H1 (cell line): ENCODE measurements around the gene MTG1. TPM values are rescaled to one million over a fixed set of nuclear protein-coding genes. Genes with fewer than 3 reads are reported as not detected.

ENCODE experiments used
- CTCF ChIA-PET: fragments of 300-600 bp; sonication (Branson Sonifier 250); formaldehyde crosslinking; loops from one replicate; lab custom pipeline; 2021; ENCODE audit not compliant: partially characterized antibody; lab: Charles Lee
- POLR2A ChIA-PET: fragments of 300-600 bp; sonication (Branson Sonifier 250); formaldehyde crosslinking; loops from one replicate; lab custom pipeline; 2021; ENCODE audit warnings: inconsistent platforms; ENCODE audit not compliant: partially characterized antibody; lab: Charles Lee
- DNase-seq, 2 experiments: peaks; one replicate each; pipeline versions ENCODE4 v3.0.0 to v3.0.0-alpha.2; 2010 to 2022; ENCODE audit warnings: low spot score in 2 of 2, low read depth in 1 of 2, mixed read lengths in 1 of 2
- FAIRE-seq: peaks from 2 replicates; lab custom pipeline; 2011; peaks lifted over from hg19 to GRCh38; lab: Jason Lieb, UNC
- H2AFZ ChIP-seq: 2 replicates; pipeline ENCODE4 v1.8.1; 2012; ENCODE audit warnings: low read length, inconsistent platforms
- H2AK5ac ChIP-seq: 2 replicates; pipeline ENCODE4 v1.6.1; 2013; ENCODE audit warnings: low read depth, low read length
- H2BK120ac ChIP-seq: replicated peaks from 2 replicates; pipeline ENCODE3; 2013; ENCODE audit warnings: low read depth, low read length, inconsistent platforms
- H2BK12ac ChIP-seq: 2 replicates; pipeline ENCODE4 v1.6.1; 2013; ENCODE audit warnings: low read depth, low read length
- H2BK15ac ChIP-seq: 2 replicates; pipeline ENCODE4 v1.6.1; 2013; ENCODE audit warnings: low read length
- H2BK20ac ChIP-seq: 2 replicates; pipeline ENCODE4 v1.6.1; 2013; ENCODE audit warnings: low read length
- H2BK5ac ChIP-seq: 2 replicates; pipeline ENCODE4 v1.6.1; 2013; ENCODE audit warnings: low read depth, low read length
- H3K14ac ChIP-seq: 2 replicates; pipeline ENCODE4 v1.6.1; 2013; ENCODE audit warnings: inconsistent platforms; ENCODE audit not compliant: insufficient read length
- H3K18ac ChIP-seq: 2 replicates; pipeline ENCODE4 v1.6.1; 2013; ENCODE audit warnings: low read length; ENCODE audit errors: extremely low read depth
- H3K23ac ChIP-seq: 2 replicates; pipeline ENCODE4 v1.6.1; 2013; ENCODE audit warnings: inconsistent platforms; ENCODE audit not compliant: insufficient read length
- H3K23me2 ChIP-seq: 2 replicates; pipeline ENCODE4 v1.6.1; 2013; ENCODE audit warnings: low read depth, low read length
- H3K27ac ChIP-seq: 2 replicates; pipeline ENCODE4 v1.6.1; 2011; ENCODE audit warnings: low read depth, low read length, inconsistent platforms
- H3K27me3 ChIP-seq, 4 experiments: replicated peaks in 1 of 4; 1 replicate in 1 of 4; 2 replicates in 3 of 4; pipeline versions ENCODE4 v1.6.1 to v1.8.1; 2011 to 2013; ENCODE audit warnings: low read length in 3 of 4, mild to moderate bottlenecking in 3 of 4, inconsistent platforms in 2 of 4, mixed read lengths in 2 of 4, moderate library complexity in 1 of 4; ENCODE audit not compliant: control insufficient read depth in 3 of 4, insufficient read depth in 3 of 4; ENCODE audit errors: extremely low read depth in 1 of 4
- H3K36me3 ChIP-seq, 4 experiments: 2 replicates each; pipeline versions ENCODE4 v1.6.1 to v1.8.1; 2011 to 2013; ENCODE audit warnings: mild to moderate bottlenecking in 4 of 4, low read length in 3 of 4, moderate library complexity in 2 of 4, control low read depth in 1 of 4, inconsistent platforms in 1 of 4; ENCODE audit not compliant: insufficient read depth in 4 of 4, control insufficient read depth in 2 of 4
- H3K4ac ChIP-seq: replicated peaks from 2 replicates; pipeline ENCODE3; 2013; ENCODE audit warnings: low read length, low read depth, mixed read lengths, inconsistent platforms; ENCODE audit not compliant: insufficient read length
- H3K4me1 ChIP-seq, 4 experiments: replicated peaks in 1 of 4; 1 replicate in 1 of 4; 2 replicates in 3 of 4; pipeline versions ENCODE4 v1.6.1 to v1.8.1; 2011 to 2013; ENCODE audit warnings: low read length in 3 of 4, inconsistent platforms in 2 of 4, mixed read lengths in 1 of 4; ENCODE audit not compliant: insufficient read depth in 4 of 4, control insufficient read depth in 3 of 4
- H3K4me2 ChIP-seq, 2 experiments: 2 replicates each; pipeline versions ENCODE4 v1.6.1 to v1.8.1; 2011 to 2013; ENCODE audit warnings: low read depth in 2 of 2, low read length in 2 of 2, control low read depth in 1 of 2, inconsistent platforms in 1 of 2, mild to moderate bottlenecking in 1 of 2; ENCODE audit not compliant: insufficient read depth in 1 of 2
- H3K4me3 ChIP-seq, 4 experiments: fragments of 200-600, 300-600 bp in 1 of 4; sonication (generic), shearing (Covaris generic), sonication (Bioruptor Twin) in 1 of 4; 2 replicates each; pipeline versions ENCODE4 v1.5.1 to v1.8.1; 2011 to 2016; ENCODE audit warnings: low read length in 4 of 4, low read depth in 3 of 4, control low read depth in 2 of 4, inconsistent platforms in 2 of 4, mild to moderate bottlenecking in 2 of 4, mixed read lengths in 1 of 4, moderate library complexity in 1 of 4; ENCODE audit not compliant: insufficient read depth in 2 of 4; ENCODE audit errors: extremely low read depth in 1 of 4
- H3K56ac ChIP-seq: replicated peaks from 2 replicates; pipeline ENCODE3; 2013; ENCODE audit warnings: low read depth, mild to moderate bottlenecking, mixed read lengths, low read length, inconsistent platforms; ENCODE audit not compliant: insufficient read length
- H3K79me1 ChIP-seq: 2 replicates; pipeline ENCODE4 v1.6.1; 2013; ENCODE audit warnings: low read depth, low read length, control low read depth
- H3K79me2 ChIP-seq, 2 experiments: 2 replicates each; pipeline versions ENCODE4 v1.6.1 to v1.8.1; 2012 to 2013; ENCODE audit warnings: low read length in 2 of 2, mild to moderate bottlenecking in 2 of 2, inconsistent platforms in 1 of 2; ENCODE audit not compliant: insufficient read depth in 2 of 2, control insufficient read depth in 1 of 2
- H3K9ac ChIP-seq, 4 experiments: replicated peaks in 1 of 4; 1 replicate in 1 of 4; 2 replicates in 3 of 4; pipeline versions ENCODE4 v1.6.1 to v1.8.1; 2011 to 2013; ENCODE audit warnings: low read depth in 3 of 4, low read length in 3 of 4, control low read depth in 2 of 4, mild to moderate bottlenecking in 2 of 4, moderate library complexity in 2 of 4, inconsistent platforms in 1 of 4; ENCODE audit errors: extremely low read depth in 1 of 4
- H3K9me3 ChIP-seq, 2 experiments: 2 replicates each; pipeline versions ENCODE4 v1.6.1 to v1.8.1; 2012 to 2013; ENCODE audit warnings: mild to moderate bottlenecking in 2 of 2, moderate library complexity in 2 of 2, control low read depth in 1 of 2, inconsistent platforms in 1 of 2, low read depth in 1 of 2, low read length in 1 of 2, mixed read lengths in 1 of 2; ENCODE audit not compliant: insufficient read depth in 2 of 2
- H4K20me1 ChIP-seq, 2 experiments: replicated peaks in 1 of 2; 2 replicates each; pipeline versions ENCODE3 to v1.8.1; 2011 to 2013; ENCODE audit warnings: inconsistent platforms in 2 of 2, low read length in 2 of 2, mild to moderate bottlenecking in 1 of 2; ENCODE audit not compliant: insufficient read depth in 2 of 2, control insufficient read depth in 1 of 2
- H4K5ac ChIP-seq: 2 replicates; pipeline ENCODE4 v1.6.1; 2013; ENCODE audit warnings: low read length, low read depth, mixed read lengths, inconsistent platforms; ENCODE audit not compliant: insufficient read length
- H4K8ac ChIP-seq: 2 replicates; pipeline ENCODE4 v1.8.0; 2013; ENCODE audit warnings: mild to moderate bottlenecking, moderate library complexity, low read length, inconsistent platforms; ENCODE audit not compliant: insufficient read depth; ENCODE audit errors: extremely low read depth
- H4K91ac ChIP-seq: replicated peaks from 2 replicates; pipeline ENCODE3; 2013; ENCODE audit warnings: low read length, mixed read lengths, inconsistent platforms; ENCODE audit not compliant: insufficient read length
- EZH2 ChIP-seq: fragments of 200-600 bp; sonication (generic); IDR thresholded peaks from 2 replicates; pipeline ENCODE4 v1.7.1; 2012; ENCODE audit warnings: low read depth, mild to moderate bottlenecking, moderate library complexity, low read length, inconsistent platforms; ENCODE audit not compliant: severe bottlenecking
- KDM1A ChIP-seq: fragments of 200-600, 300-600 bp; sonication (generic); IDR thresholded peaks from 2 replicates; pipeline ENCODE4 v1.7.1; 2016; ENCODE audit warnings: mild to moderate bottlenecking, low read length, borderline replicate concordance
- KDM5A ChIP-seq: fragments of 200-600 bp; IDR thresholded peaks from 2 replicates; pipeline ENCODE4 v1.7.1; 2012; ENCODE audit warnings: mild to moderate bottlenecking, low read length, inconsistent platforms, mixed read lengths
- RBBP5 ChIP-seq: IDR thresholded peaks from 2 replicates; pipeline ENCODE4 v1.7.1; 2012; ENCODE audit warnings: low read depth, mild to moderate bottlenecking, inconsistent platforms, low read length, moderate library complexity, borderline replicate concordance
- SP4 ChIP-seq: IDR thresholded peaks from 2 replicates; pipeline ENCODE4 v1.6.1; 2012; ENCODE audit warnings: low read length, inconsistent platforms
- ZNF274 ChIP-seq: IDR thresholded peaks from 2 replicates; pipeline ENCODE4 v1.7.0; 2012; ENCODE audit warnings: low read length, borderline replicate concordance; ENCODE audit errors: extremely low read depth
- WGBS, 2 experiments: shearing (Covaris generic) in 1 of 2; methylation state at CpG; one replicate each; pipeline versions ENCODE4 v1.1.6 to v1.1.7; 2013 to 2015; ENCODE audit warnings: low lambda C conversion rate in 2 of 2, mixed read lengths in 2 of 2, inconsistent platforms in 1 of 2, low coverage in 1 of 2, missing lambda C conversion rate in 1 of 2; ENCODE audit not compliant: insufficient replicate concordance in 2 of 2, insufficient coverage in 1 of 2, insufficient read length in 1 of 2; ENCODE audit errors: extremely low coverage in 1 of 2, missing lambda C conversion rate in 1 of 2; 5-methylcytosine and 5-hydroxymethylcytosine counted together
- polyA plus RNA-seq, 7 experiments: library from polyadenylated mRNA; depleted of rRNA in 3 of 7; stranded (reverse) in 5 of 7; unstranded in 2 of 7; fragments of >200 nt in 5 of 7; fragments of 200-250 nt in 2 of 7; gene quantifications; 1 replicate in 5 of 7; 2 replicates in 1 of 7; 4 replicates in 1 of 7; pipeline versions ENCODE4 v1.2.1 to v1.2.3, GENCODE V29; 2011 to 2013; ENCODE audit warnings: missing spikeins in 2 of 7, mixed read lengths in 2 of 7
- total RNA-seq: library from RNA; stranded (reverse); fragmentation: NEBNext Ultra II Directional; extraction: Animal tissue kit (Norgen Biotek cat#: 25700); gene quantifications from 2 replicates; pipeline ENCODE4 v1.2.1, GENCODE V29; 2021

MTG1 gene
- total and polyA plus RNA-seq, 2 of the 8 experiments (the other 6 are each of a cell fraction or from before 2014, with no cell fraction given): 56.6 to 81.6 TPM

- no peak for TF ChIP-seq ZNF274
- TF ChIP-seq EZH2: no peak
- TF ChIP-seq KDM1A: no peak
- no peak for TF ChIP-seq SP4
- no peak for TF ChIP-seq KDM5A
- TF ChIP-seq RBBP5: no peak
- TF ChIP-seq, all 59 proteins: peak for 0
- no peak overlapping the region for H2BK120ac ChIP-seq
- H3K9ac ChIP-seq: no peak overlapping the region
- no peak overlapping the region for H4K8ac ChIP-seq
- FAIRE-seq: no peak
- no peak overlapping the region for H2BK5ac ChIP-seq
- H3K23me2 ChIP-seq: no peaks in the 10 kb centered on the region
- H4K91ac ChIP-seq: no peak overlapping the region
- H3K79me1 ChIP-seq: no peaks in the 10 kb centered on the region
- no peak overlapping the region for H2AK5ac ChIP-seq
- H3K36me3 ChIP-seq: no peaks in the 10 kb centered on the region; a peak in 1 of 8 replicates
- H3K27me3 ChIP-seq: no peaks in the 10 kb centered on the region
- H3K79me2 ChIP-seq: no peaks in the 10 kb centered on the region
- no peak overlapping the region for H2BK15ac ChIP-seq
- no peak overlapping the region for H3K4me2 ChIP-seq
- peaks cover 78 to 82% of the 10 kb centered on the region in 2 experiments for H3K9me3 ChIP-seq
- CTCF ChIA-PET: no interaction called here
- no peak overlapping the region for H3K4ac ChIP-seq
- no peak overlapping the region for H2BK20ac ChIP-seq
- no peak overlapping the region for H2AFZ ChIP-seq
- H4K20me1 ChIP-seq: no peaks in the 10 kb centered on the region
- no peak overlapping the region for H3K23ac ChIP-seq
- no peaks in the 10 kb centered on the region for H3K4me1 ChIP-seq
- 69% methylated on average over 5 of the region's 5 CpGs; no CpG with 5 or more reads in 1 of the 2 experiments for WGBS, 2 experiments
- no peak overlapping the region for H4K5ac ChIP-seq
- no peak overlapping the region for H2BK12ac ChIP-seq
- POLR2A ChIA-PET: no interaction called here
- no peak for DNase-seq
- no peak overlapping the region for H3K56ac ChIP-seq
- H3K4me3 ChIP-seq: no peak overlapping the region
- H3K14ac ChIP-seq: no peak overlapping the region
- H3K18ac ChIP-seq: no peak overlapping the region
- no peak overlapping the region for H3K27ac ChIP-seq
Observed at GRCh38 chr10:133455196-133455595, 61.2 kb downstream of the MTG1 start.
